HG03558 (cell line): Measurements from ENCODE around the gene MMP20.
"Not testable (repeated sequence)": the region's sequence is repeated elsewhere in the genome, so short reads cannot be mapped to it uniquely, and the experiment has no call there.

Source experiments
- ATAC-seq: cut with Tn5 transposase; IDR thresholded peaks from one replicate; pipeline ENCODE4 v1.9.1; 2021; ENCODE audit warnings: moderate number of reproducible peaks; ENCODE audit not compliant: unreplicated experiment; ENCODE audit errors: extremely low read depth

MMP20 gene

GRCh38 chr11:102625177-102625576, at the start of gene MMP20:
TSS of gene MMP20 (minus strand) at chr11:102625332. CDS start at chr11:102625319, 13 bp downstream.
- ATAC-seq = no peak

GRCh38 chr11:102669664-102670063, 44.5 kb upstream of the MMP20 start:
- ATAC-seq = peak; percentile 71

- no peak for ATAC-seq
These were observed 41.3 kb upstream of the MMP20 start for GRCh38 chr11:102666331-102666957.

- ATAC-seq = no peak
These were observed 39.0 kb upstream of the MMP20 start for GRCh38 chr11:102664001-102664752.

GRCh38 chr11:102662607-102663006, 37.5 kb upstream of the MMP20 start:
- ATAC-seq = no peak

- ATAC-seq = no peak
These were observed 35.9 kb upstream of the MMP20 start for GRCh38 chr11:102661040-102661439.

GRCh38 chr11:102656528-102656927, 31.4 kb upstream of the MMP20 start:
- ATAC-seq = no peak

- ATAC-seq = no peak
These were observed 30.4 kb upstream of the MMP20 start for GRCh38 chr11:102655547-102655946.

- no peak for ATAC-seq
These were observed 29.6 kb upstream of the MMP20 start for GRCh38 chr11:102654761-102655160.

- ATAC-seq = no peak
These were observed 28.7 kb upstream of the MMP20 start for GRCh38 chr11:102653744-102654291.

- no peak for ATAC-seq
These were observed 22.3 kb upstream of the MMP20 start for GRCh38 chr11:102647430-102647829.

- no peak for ATAC-seq
These were observed 18.8 kb upstream of the MMP20 start for GRCh38 chr11:102643941-102644340.

GRCh38 chr11:102640946-102641345, 15.8 kb upstream of the MMP20 start:
- no peak for ATAC-seq

GRCh38 chr11:102639656-102640055, 14.5 kb upstream of the MMP20 start:
- no peak for ATAC-seq

GRCh38 chr11:102637731-102638130, 12.6 kb upstream of the MMP20 start:
- no peak for ATAC-seq

GRCh38 chr11:102633385-102634026, 8.4 kb upstream of the MMP20 start:
- ATAC-seq = no peak

- ATAC-seq = no peak
These were observed 6.9 kb upstream of the MMP20 start for GRCh38 chr11:102632026-102632425.

- no peak for ATAC-seq
These were observed 5.7 kb upstream of the MMP20 start for GRCh38 chr11:102630598-102631448.

- not testable (repeated sequence) for ATAC-seq
These were observed 4.8 kb upstream of the MMP20 start for GRCh38 chr11:102629908-102630307.

- no peak for ATAC-seq
These were observed 1.5 kb upstream of the MMP20 start for GRCh38 chr11:102626676-102627075.
